Suprapubic skin (tissue), 3 donors: ENCODE data around the gene DRD1.
"Not testable (repeated sequence)": the region's sequence is repeated elsewhere in the genome, so short reads cannot be mapped to it uniquely, and the experiment has no call there.

Experiments used
- CTCF ChIP-seq, 2 donors: fragments of 200-600 bp in 1 of 2; fragments of 450-650 bp in 1 of 2; sonication (generic) in 1 of 2; IDR thresholded peaks; one replicate each; pipeline ENCODE4 v1.5.1; 2016 to 2019; ENCODE audit warnings: antibody characterized with exemption in 2 of 2, mild to moderate bottlenecking in 1 of 2, moderate library complexity in 1 of 2
- POLR2A ChIP-seq, 2 donors: fragments of 450-650 bp; IDR thresholded peaks; one replicate each; pipeline ENCODE4 v1.6.1; 2017; ENCODE audit warnings: antibody characterized with exemption in 2 of 2, mild to moderate bottlenecking in 2 of 2, moderate library complexity in 2 of 2

DNA sequence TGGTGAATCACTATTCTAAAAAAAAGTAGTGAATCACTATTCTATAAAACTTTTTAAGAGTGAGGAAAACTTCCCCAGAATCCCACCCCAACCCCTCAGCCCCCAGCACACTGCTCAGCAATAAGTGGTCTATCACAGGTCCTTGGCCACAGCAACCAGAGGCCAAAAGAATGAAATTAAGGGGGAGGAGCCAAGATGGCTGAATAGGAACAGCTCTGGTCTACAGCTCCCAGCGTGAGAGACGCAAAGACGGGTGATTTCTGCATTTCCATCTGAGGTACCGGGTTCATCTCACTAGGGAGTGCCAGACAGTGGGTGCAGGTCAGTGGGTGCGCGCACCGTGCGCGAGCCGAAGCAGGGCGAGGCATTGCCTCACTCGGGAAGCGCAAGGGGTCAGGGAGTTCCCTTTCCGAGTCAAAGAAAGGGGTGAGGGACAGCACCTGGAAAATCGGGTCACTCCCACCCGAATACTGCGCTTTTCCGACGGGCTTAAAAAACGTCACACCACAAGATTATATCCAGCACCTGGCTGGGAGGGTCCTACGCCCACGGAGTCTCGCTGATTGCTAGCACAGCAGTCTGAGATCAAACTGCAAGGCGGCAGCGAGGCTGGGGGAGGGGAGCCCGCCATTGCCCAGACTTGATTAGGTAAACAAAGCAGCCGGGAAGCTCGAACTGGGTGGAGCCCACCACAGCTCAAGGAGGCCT is 46.2 kb downstream of the DRD1 start:
- TF ChIP-seq CTCF, POLR2A (IDR thresholded peaks at IDR 0.05): not testable (repeated sequence)
